Measurements from ENCODE around the gene OGFOD1.

Gene OGFOD1
- 20.4 to 38.0 (median 31.4) reads per million in 4 donors for total RNA-seq

- peak; percentile 83 to 97 (median 90) for DNase-seq
Measured at GRCh38 chr16:56450986-56451752, at the start of gene OGFOD1, which contains the start of gene NUDT21. Gene OGFOD1 (plus strand): TSS chr16:56451554. CDS start chr16:56451613, 59 bp downstream. Gene NUDT21 (minus strand): TSS chr16:56451332. CDS start chr16:56451202, 130 bp downstream.

GRCh38 chr16:56405977-56406672 is 45.2 kb upstream of the OGFOD1 start:
- DNase-seq: no peak

DNA sequence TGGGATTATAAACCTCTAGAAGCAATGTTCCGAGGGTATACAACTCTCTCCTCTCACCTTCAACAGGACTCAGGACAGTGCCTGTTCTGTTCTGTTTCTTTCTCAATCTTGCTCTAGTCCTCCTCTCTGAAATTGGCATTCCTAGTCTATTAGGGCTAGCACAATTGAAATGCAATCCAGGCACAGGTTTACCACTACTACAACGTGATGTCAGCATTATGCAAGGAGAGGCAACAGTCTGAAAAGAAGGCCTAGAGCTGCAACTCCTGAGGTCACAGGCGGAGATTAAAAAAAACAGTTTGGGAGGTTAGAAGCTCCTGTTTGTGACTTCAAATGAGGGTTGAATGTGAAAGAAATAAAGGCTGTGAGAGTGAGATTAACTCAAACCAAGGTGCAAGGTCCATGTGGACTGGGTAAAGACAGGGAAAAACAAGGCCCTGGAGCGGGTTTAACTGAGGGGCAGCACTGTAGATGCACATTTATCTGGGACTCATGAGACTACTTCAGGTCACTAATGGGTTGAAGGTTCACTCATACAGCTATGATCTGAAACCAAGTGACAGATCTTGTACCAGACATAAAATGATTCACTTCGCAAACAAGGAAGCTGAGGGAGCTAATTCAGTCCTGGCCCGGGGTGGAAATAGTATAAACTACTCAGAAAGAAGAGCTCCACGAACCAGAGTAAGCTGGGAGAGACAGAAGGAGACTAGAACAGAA is 42.8 kb upstream of the OGFOD1 start:
- no peak for DNase-seq

DNA sequence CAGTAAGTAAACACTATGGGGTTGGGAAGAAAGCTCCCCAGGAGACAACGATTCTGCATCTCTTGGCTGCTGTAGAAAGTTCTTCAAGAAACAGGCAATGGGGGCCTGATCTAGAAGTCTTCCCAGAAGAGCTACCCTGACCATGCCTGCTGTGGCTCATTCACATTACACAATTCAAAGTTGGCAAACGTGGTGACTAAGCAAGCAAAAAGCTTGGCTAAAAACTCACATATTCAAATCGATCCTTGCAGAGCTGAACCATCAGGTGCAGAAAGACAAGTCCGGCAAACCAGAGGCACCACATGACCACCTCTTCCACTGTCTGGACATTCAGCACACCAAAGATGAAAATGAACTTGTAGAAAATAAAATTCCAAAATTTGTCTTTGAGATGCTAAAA is 42.2 kb upstream of the OGFOD1 start:
- DNase-seq: no peak

DNA sequence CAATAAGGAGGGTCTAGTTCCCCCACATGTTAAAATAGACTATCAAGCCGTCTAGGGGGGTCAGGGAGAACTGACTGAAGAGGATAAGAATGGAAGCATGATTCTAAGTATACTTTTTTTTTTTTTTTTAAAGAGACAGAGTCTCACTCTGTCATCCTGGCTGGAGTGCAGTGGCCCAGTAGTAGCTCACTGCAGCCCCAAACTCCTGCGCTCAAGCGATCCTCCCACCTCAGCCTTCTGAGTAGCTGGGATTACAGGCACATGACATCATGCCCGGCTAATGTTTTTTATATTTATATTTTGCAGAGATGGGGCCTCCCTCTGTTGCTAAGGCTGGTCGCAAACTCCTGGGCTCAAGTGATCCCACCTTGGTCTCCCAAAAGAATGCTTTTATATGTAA is 40.2 kb upstream of the OGFOD1 start:
- no peak for DNase-seq

- no peak for DNase-seq
Measured at GRCh38 chr16:56411624-56412023, 39.7 kb upstream of the OGFOD1 start.

DNA sequence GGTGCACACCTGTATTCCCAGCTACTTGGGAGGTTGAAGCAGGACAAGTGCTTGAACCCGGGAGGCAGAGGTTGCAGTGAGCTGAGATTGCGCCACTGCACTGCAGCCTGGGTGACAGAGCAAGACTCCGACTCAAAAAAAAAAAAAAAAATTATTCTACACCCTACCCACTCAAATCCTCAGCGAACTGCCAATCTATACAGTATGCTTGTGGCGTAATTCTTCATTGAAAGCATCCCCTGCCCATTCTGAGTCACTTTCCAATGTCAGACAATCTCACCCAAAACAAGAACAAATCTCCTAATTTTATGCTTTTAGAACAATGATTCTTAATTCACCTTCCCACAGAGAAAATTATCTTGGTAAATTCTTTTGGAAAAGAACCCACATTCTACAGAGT is 38.0 kb upstream of the OGFOD1 start:
- DNase-seq: no peak

DNA sequence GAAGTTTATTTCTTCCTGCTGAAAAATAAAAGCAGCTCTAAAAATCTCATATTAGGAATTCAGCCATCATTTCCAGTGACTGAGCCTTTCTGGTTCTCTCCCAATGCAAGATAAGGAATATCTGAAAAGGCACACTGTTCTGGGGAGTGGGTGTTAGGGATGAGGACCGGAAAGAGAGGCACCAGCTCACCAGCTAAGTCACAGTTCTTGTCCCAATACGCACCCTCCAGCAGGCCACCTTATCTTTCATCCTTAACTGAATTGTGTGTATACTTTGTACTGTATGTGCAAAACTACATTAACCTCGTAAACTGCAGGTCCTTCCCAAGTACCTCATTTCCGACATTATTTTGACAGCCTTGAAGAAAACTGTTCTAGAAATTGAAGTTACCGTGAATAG is 37.0 kb upstream of the OGFOD1 start:
- no peak for DNase-seq

GRCh38 chr16:56415875-56416274 is 35.5 kb upstream of the OGFOD1 start:
- DNase-seq: no peak

- no peak for DNase-seq
Measured at GRCh38 chr16:56417138-56417537, 34.2 kb upstream of the OGFOD1 start.

- no peak for DNase-seq
Measured at GRCh38 chr16:56419740-56420548, 31.4 kb upstream of the OGFOD1 start.

DNA sequence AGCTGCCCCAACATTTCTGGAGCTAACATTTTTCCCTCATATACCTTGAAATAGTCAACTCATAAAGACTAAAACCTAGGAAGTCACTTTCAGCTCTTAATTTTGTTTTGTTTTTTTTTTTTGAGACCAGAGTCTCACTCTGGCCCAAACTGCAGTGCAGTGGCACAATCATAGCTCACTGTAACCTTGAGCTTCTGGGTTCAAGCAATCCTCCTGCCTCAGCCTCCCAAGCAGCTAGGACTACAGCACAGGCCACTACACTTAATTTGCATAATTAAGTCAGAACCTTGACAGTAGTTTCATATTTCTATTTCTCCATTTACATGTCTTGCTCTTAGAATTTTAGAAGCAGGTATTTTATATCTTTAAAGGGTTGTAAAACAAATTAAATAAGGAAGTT is 30.7 kb upstream of the OGFOD1 start:
- no peak for DNase-seq

DNA sequence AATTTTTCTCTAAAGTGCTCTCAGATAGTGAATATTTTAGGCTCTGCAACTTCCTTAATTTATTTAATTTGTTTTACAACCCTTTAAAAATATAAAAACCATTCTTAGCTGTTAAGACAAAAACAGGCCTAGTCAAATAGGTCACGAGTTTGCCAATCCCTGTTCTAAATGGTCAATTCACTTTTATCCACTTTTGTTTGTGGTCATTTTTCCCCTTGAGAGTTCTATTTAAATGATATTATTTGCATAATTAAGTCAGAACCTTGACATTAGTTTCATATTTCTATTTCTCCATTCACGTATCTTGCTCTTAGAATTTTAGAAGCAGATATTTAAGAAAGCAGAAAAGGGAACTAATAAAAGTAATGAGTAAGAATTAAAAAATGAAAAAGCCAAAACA is 30.0 kb upstream of the OGFOD1 start:
- DNase-seq: no peak

DNA sequence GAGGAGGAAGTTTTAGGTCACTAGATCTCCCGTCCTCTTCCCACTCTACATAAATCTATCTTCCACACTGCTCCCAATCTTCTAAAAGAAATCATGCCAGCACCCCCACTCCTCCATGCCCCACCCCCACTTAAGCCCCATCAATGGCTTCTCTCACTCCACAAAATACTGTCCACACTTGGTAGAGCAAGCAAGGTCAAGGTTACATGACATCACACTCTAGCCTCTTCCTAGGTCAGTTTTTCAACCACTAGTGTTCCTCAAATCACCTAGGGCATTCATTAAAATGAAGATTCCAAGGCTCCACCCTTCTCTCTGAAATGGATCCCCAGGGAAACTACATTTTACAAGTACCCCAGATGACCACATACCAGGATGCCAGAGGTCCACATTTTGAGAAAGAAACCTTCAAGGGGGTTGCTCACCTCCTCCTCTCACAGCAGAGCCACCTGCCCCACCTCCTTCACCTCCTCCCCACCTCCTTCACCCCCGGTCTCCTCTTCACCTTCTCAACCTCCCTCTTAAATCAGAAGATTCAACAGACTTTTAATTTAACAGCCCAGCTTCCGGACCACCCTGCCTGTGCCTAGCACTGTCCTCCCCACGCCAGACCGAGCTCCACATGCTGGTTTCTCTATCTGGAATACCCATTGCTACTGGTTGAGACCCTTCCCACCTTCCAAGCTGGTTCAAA is 29.2 kb upstream of the OGFOD1 start:
- DNase-seq: no peak

DNA sequence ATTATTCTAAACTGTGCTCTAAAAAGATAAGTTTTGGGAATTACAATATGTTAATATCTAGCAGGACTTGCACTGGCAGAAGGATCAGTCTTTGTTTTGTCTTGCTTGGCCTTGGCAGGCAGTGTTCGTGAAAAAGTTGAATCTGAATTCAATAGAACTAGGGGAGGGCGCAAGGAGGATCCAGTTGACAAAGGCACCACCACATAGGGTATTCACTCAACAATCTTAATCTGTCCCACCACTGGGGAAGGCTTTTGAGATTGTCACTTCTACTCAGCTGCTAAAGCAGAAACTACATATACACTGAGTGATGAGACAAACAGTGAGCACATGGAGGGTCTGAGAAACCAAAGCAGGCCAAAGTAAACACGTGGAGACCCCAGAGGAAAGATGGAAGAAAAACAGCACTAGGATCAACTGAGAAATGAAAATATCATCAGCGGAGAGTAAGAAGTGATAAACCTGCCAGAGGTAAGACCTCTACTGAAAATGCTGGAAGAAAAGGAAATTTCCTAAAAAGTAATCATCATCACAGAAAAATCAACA is 28.4 kb upstream of the OGFOD1 start:
- DNase-seq: no peak

DNA sequence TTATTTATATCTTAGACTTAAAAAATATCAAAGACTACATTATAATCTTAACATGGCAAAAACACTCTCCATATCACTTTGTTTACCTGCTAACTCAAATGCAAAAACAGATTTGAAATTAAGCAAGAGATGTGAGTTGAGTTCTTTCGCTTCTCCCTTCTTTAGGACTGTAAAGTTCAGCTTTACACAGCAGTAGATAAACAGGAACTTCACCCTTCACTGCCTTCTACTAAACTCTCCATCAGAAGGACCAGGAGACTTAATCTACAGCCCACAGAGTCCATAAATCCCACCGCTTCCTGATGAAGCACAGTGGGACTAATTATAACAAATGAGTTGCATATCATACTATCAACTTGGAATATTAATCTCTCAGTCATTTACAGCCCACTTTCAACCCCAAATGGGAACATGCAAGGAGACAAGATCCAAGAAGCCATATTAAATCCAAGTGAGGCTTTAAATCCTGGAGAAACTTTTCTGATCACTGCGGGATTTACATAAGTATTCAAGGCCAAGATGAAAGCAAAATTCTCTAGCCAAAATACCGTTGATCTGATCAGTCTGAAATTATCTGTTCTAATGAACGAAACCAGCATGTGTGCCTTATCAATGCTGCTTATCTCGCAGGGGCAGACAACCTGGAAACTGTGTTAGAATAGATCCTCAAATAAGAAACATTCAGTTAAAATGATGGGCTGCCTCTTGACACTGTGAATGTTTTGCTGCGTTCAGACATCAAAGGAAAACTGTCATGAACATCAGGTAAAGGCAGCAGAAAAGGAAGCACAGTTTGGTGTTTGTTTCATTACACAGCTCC is 27.6 kb upstream of the OGFOD1 start:
- no peak for DNase-seq

DNA sequence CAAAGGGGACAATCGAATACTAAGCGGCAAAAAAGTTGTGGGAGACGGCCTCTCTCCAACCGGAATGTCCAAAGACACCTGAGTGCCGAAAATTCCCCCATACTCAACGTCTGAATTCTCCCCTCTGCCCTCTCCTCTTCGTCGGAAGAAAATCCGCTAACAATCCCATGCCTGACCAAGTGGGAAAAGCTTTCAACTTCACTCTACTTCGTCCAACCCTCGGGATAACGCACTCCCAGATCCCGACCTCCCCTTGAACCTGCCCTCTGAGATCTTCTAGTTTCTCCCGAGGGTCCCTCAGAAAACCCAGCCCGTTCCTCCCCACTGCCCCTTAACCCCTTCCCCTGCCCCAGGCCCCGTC is 27.0 kb upstream of the OGFOD1 start:
- no peak for DNase-seq

GRCh38 chr16:56424791-56425438 is 26.4 kb upstream of the OGFOD1 start:
- DNase-seq: peak; percentile 17 to 41 (median 21)

- DNase-seq: peak; percentile 50 to 80 (median 56)
Measured at GRCh38 chr16:56425439-56425832, 25.9 kb upstream of the OGFOD1 start, which contains the start of gene AMFR. Gene AMFR (minus strand): TSS chr16:56425545. CDS start chr16:56425327, 218 bp downstream.

DNA sequence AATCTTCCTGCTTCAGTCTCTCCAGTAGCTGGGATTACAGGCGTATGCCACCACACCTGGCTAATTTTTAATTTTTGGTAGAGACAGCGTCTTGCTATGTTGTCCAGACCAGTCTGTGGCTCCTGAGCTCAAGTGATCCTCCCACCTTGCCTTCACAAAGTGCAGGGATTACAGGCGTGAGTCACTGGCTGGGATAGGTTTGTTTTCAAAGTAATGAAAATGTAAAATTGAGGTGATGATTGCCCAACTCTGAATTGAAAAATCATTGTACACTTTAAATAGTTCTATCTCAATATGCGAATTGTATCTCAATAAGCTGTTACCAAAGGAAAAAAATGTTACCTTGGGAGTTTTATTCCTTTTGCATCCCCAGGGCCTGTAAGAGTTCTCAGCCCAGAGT is 24.8 kb upstream of the OGFOD1 start:
- DNase-seq: no peak
